ENCODE results near the gene ZNF425.

Gene ZNF425

DNA sequence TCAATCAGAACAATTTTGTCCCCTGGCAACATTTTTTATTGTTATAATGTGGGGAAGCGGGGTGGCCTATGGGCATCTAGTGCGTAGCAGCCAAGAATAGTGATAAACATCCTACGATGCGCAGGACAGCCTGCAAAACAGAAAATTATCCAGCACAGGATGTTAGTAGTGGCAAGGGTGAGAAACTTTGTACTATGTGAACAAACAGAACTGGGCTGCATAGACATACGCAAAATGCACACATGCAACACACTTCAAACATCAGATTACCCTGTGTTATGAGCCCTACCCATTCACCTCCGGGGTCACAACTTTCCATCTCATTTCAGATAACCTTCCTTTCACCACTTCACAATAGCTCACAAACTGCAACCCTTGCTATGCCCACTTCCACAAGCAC lies 38.7 kb downstream of the ZNF425 start:
- H3K4me3 ChIP-seq (ENCODE audit: low read depth, low read length) = no peak overlapping the region
- H3K9me3 ChIP-seq (ENCODE audit: severe bottlenecking) = no peaks in the 10 kb centered on the region
- TF ChIP-seq, protein P1, sequence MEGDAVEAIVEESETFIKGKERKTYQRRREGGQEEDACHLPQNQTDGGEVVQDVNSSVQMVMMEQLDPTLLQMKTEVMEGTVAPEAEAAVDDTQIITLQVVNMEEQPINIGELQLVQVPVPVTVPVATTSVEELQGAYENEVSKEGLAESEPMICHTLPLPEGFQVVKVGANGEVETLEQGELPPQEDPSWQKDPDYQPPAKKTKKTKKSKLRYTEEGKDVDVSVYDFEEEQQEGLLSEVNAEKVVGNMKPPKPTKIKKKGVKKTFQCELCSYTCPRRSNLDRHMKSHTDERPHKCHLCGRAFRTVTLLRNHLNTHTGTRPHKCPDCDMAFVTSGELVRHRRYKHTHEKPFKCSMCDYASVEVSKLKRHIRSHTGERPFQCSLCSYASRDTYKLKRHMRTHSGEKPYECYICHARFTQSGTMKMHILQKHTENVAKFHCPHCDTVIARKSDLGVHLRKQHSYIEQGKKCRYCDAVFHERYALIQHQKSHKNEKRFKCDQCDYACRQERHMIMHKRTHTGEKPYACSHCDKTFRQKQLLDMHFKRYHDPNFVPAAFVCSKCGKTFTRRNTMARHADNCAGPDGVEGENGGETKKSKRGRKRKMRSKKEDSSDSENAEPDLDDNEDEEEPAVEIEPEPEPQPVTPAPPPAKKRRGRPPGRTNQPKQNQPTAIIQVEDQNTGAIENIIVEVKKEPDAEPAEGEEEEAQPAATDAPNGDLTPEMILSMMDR (IDR thresholded peaks at IDR 0.05; ENCODE audit: low read depth, low read length) = no peak
- no peak overlapping the region for H3K27ac ChIP-seq
- DNase-seq = no peak
- H3K36me3 ChIP-seq = peaks cover 29% of the 10 kb centered on the region
- H3K27me3 ChIP-seq (ENCODE audit: insufficient read depth, low read depth, severe bottlenecking) = no peaks in the 10 kb centered on the region

DNA sequence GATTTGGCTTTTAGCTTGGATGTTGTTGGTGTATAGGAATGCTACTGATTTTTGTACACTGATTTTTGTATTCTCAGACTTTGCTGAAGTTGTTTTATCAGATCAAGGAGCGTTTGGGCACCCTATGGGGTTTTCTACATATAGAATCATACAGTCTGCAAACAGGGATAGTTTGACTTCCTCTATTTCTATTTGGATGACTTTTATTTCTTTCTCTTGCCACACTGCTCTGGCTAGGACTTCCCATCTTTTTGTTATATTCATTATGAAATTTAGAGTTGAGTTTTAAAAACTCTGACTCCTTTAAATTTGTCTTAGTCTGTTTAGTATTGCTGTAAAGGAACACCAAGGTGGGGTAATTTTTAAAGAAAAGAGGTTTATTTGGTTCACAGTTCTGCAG lies 40.3 kb downstream of the ZNF425 start:
- Histone ChIP-seq H3K9me3 (ENCODE audit: severe bottlenecking) (no peaks in the 10 kb centered on the region), H3K27ac (no peak overlapping the region), H3K27me3 (ENCODE audit: insufficient read depth, low read depth, severe bottlenecking) (no peaks in the 10 kb centered on the region), H3K36me3 (peaks cover 29% of the 10 kb centered on the region), H3K4me3 (ENCODE audit: low read depth, low read length) (no peak overlapping the region)
- TF ChIP-seq, protein P1 (IDR thresholded peaks at IDR 0.05; ENCODE audit: low read depth, low read length) = no peak
- DNase-seq = no peak

DNA sequence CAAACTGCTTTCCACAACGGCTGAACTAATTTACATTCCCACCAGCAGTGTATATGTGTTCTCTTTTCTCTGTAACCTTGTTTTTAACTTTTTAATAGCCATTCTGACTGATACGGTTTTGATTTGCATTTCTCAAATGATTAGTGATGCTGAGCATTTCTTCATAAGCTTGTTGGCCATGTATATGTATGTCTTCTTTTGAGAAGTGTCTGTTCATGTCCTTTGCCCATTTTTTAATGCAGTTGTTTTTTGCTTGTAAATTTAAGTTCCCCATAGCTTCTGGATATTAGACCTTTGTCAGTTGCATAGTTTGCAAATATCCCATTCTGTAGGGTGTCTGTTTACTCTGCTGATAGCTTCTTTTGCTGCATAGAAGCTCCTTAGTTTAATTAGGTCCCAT lies 41.7 kb downstream of the ZNF425 start:
- Histone ChIP-seq H3K27ac (no peak overlapping the region), H3K4me3 (ENCODE audit: low read depth, low read length) (no peak overlapping the region), H3K36me3 (peaks cover 26% of the 10 kb centered on the region), H3K27me3 (ENCODE audit: insufficient read depth, low read depth, severe bottlenecking) (no peaks in the 10 kb centered on the region), H3K9me3 (ENCODE audit: severe bottlenecking) (no peaks in the 10 kb centered on the region)
- TF ChIP-seq, protein P1 (IDR thresholded peaks at IDR 0.05; ENCODE audit: low read depth, low read length) = no peak
- DNase-seq = no peak

DNA sequence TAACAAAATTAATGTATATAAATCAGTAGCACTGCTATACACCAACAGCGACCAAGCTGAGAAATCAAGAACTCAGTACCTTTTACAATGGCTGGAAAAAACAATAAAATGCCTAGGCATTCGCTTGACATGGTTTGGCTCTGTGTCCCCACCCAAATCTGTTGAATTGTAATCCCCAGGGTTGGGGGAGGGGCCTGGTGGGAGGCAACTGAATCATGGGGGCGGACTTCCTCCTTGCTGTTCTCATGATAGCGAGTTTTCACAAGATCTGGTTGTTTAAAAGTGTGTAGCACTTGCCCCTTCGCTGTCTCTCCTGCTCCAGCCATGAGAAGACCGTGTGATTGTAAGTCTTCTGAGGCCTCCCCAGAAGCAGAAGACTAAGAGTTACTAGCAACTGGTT lies 44.2 kb downstream of the ZNF425 start:
- H3K4me3 ChIP-seq (ENCODE audit: low read depth, low read length) = no peak overlapping the region
- H3K36me3 ChIP-seq = peaks cover 18% of the 10 kb centered on the region
- DNase-seq = no peak
- TF ChIP-seq, protein P1 (IDR thresholded peaks at IDR 0.05; ENCODE audit: low read depth, low read length) = no peak
- no peaks in the 10 kb centered on the region for H3K27me3 ChIP-seq (ENCODE audit: insufficient read depth, low read depth, severe bottlenecking)
- H3K9me3 ChIP-seq (ENCODE audit: severe bottlenecking) = no peaks in the 10 kb centered on the region
- H3K27ac ChIP-seq = no peak overlapping the region

DNA sequence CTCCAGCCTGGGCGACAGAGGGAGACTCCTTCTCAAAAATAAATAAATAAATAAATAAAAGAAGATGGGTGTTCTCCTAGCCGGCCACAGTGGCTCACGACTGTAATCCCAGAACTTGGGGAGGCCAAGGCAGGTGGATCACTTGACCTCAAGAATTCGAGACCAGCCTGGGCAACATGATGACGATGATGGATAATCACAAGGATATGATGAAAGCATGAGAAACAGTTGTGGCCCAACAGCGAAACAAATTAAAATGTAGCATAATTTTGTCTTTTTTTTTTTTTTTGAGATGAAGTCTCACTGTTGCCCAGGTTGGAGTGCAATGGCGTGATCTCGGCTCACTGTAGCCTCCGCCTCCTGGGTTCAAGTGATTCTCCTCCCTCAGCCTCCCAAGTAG lies 48.5 kb downstream of the ZNF425 start:
- TF ChIP-seq, protein P1 (IDR thresholded peaks at IDR 0.05; ENCODE audit: low read depth, low read length) = no peak
- Histone ChIP-seq H3K9me3 (ENCODE audit: severe bottlenecking) (no peaks in the 10 kb centered on the region), H3K27ac (no peak overlapping the region), H3K36me3 (peaks cover 18% of the 10 kb centered on the region), H3K4me3 (ENCODE audit: low read depth, low read length) (no peak overlapping the region), H3K27me3 (ENCODE audit: insufficient read depth, low read depth, severe bottlenecking) (no peaks in the 10 kb centered on the region)
- no peak for DNase-seq

DNA sequence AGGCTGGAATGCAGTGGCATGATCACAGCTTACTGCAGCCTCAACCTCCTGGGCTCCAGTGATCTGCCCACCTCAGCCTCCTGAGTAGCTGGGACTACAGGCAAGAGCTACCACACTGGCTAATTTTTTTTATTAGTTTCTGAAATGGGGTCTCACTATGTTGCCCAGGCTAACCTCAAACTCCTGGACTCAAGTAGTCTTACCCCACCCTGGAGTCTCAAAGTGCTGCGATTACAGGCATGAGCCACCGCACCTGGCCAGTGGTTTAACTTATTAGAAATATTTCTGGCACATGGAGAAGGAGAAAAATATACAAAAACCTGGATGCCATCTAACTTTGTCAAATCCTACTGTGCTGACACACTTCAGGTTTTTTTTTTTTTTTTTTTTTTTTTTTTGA lies 50.8 kb downstream of the ZNF425 start:
- no peaks in the 10 kb centered on the region for H3K9me3 ChIP-seq (ENCODE audit: severe bottlenecking)
- TF ChIP-seq, protein P1 (IDR thresholded peaks at IDR 0.05; ENCODE audit: low read depth, low read length) = no peak
- H3K27ac ChIP-seq = no peak overlapping the region
- peaks cover 41% of the 10 kb centered on the region for H3K36me3 ChIP-seq
- no peak for DNase-seq
- no peak overlapping the region for H3K4me3 ChIP-seq (ENCODE audit: low read depth, low read length)
- H3K27me3 ChIP-seq (ENCODE audit: insufficient read depth, low read depth, severe bottlenecking) = no peaks in the 10 kb centered on the region
